Mesenchymal stem cell (in vitro differentiated cells and primary cell): ENCODE data around the gene PARD3.
A peak's percentile ranks its signal among the peaks of the same experiment; 100 is the strongest.

Source experiments
- DNase-seq: peaks from one replicate; pipeline ENCODE4 v3.0.0-alpha.2; 2013
- H2AFZ ChIP-seq: one replicate; pipeline ENCODE4 v1.6.1; 2013; ENCODE audit warnings: low read depth, mild to moderate bottlenecking, control low read depth, inconsistent platforms, low read length, moderate library complexity
- H2AK5ac ChIP-seq: 2 replicates; pipeline ENCODE4 v1.6.1; 2013; ENCODE audit warnings: low read length, moderate library complexity, mild to moderate bottlenecking, inconsistent platforms; ENCODE audit not compliant: severe bottlenecking
- H2BK120ac ChIP-seq: one replicate; pipeline ENCODE4 v1.6.1; 2013; ENCODE audit warnings: low read depth, mild to moderate bottlenecking, inconsistent platforms, low read length, moderate library complexity
- H2BK12ac ChIP-seq, 2 experiments: one replicate each; pipeline ENCODE4 v1.6.1; 2013; ENCODE audit warnings: inconsistent platforms in 2 of 2, low read length in 2 of 2, mild to moderate bottlenecking in 2 of 2, moderate library complexity in 2 of 2, control low read depth in 1 of 2
- H2BK15ac ChIP-seq: one replicate; pipeline ENCODE4 v1.6.1; 2013; ENCODE audit warnings: mild to moderate bottlenecking, low read depth, inconsistent platforms; ENCODE audit not compliant: poor library complexity, severe bottlenecking
- H2BK5ac ChIP-seq: 2 replicates; pipeline ENCODE4 v1.6.1; 2013; ENCODE audit warnings: low read depth, mild to moderate bottlenecking, low read length, control low read depth, inconsistent platforms; ENCODE audit not compliant: poor library complexity, severe bottlenecking
- H3K14ac ChIP-seq, 2 experiments: one replicate each; pipeline ENCODE4 v1.6.1; 2013; ENCODE audit warnings: inconsistent platforms in 2 of 2, low read length in 2 of 2, control low read depth in 1 of 2, mild to moderate bottlenecking in 1 of 2, moderate library complexity in 1 of 2
- H3K18ac ChIP-seq, 2 experiments: one replicate each; pipeline ENCODE4 v1.6.1; 2013; ENCODE audit warnings: inconsistent platforms in 2 of 2, low read length in 2 of 2, control low read depth in 1 of 2, low read depth in 1 of 2, mild to moderate bottlenecking in 1 of 2
- H3K23ac ChIP-seq, 2 experiments: one replicate each; pipeline ENCODE4 v1.6.1; 2013; ENCODE audit warnings: inconsistent platforms in 2 of 2, low read length in 2 of 2, mild to moderate bottlenecking in 2 of 2, moderate library complexity in 2 of 2, control low read depth in 1 of 2
- H3K27ac ChIP-seq: 2 replicates; pipeline ENCODE4 v1.5.1; 2013; ENCODE audit warnings: mild to moderate bottlenecking, moderate library complexity, low read length, control low read depth, inconsistent platforms; ENCODE audit not compliant: poor library complexity, severe bottlenecking
- H3K27me3 ChIP-seq, 2 experiments: 2 replicates each; pipeline versions ENCODE4 v1.6.1 to v1.7.0; 2013; ENCODE audit warnings: low read length in 2 of 2, mild to moderate bottlenecking in 2 of 2, moderate library complexity in 2 of 2, control low read depth in 1 of 2, inconsistent platforms in 1 of 2; ENCODE audit not compliant: control insufficient read depth in 1 of 2, insufficient read depth in 1 of 2
- H3K36me3 ChIP-seq, 2 experiments: 2 replicates each; pipeline versions ENCODE4 v1.6.1 to v1.7.0; 2013; ENCODE audit warnings: low read length in 2 of 2, control low read depth in 1 of 2, inconsistent platforms in 1 of 2, low read depth in 1 of 2, mild to moderate bottlenecking in 1 of 2; ENCODE audit not compliant: insufficient read depth in 2 of 2, control insufficient read depth in 1 of 2
- H3K4ac ChIP-seq, 2 experiments: one replicate each; pipeline ENCODE4 v1.6.1; 2013; ENCODE audit warnings: inconsistent platforms in 2 of 2, low read length in 2 of 2, mild to moderate bottlenecking in 2 of 2, moderate library complexity in 2 of 2, control low read depth in 1 of 2, low read depth in 1 of 2
- H3K4me1 ChIP-seq: 2 replicates; pipeline ENCODE4 v1.6.1; 2013; ENCODE audit warnings: low read depth, low read length, control low read depth; ENCODE audit not compliant: control insufficient read depth, insufficient read depth
- H3K4me2 ChIP-seq: 2 replicates; pipeline ENCODE4 v1.6.1; 2013; ENCODE audit warnings: low read length, mild to moderate bottlenecking, inconsistent platforms; ENCODE audit not compliant: poor library complexity, severe bottlenecking
- H3K4me3 ChIP-seq, 2 experiments: 2 replicates each; pipeline versions ENCODE4 v1.5.1 to v1.7.0; 2013; ENCODE audit warnings: low read length in 2 of 2, mild to moderate bottlenecking in 2 of 2, control low read depth in 1 of 2, low read depth in 1 of 2; ENCODE audit not compliant: insufficient read depth in 1 of 2
- H3K79me1 ChIP-seq: replicated peaks from 2 replicates; pipeline ENCODE4 v1.6.1; 2013; ENCODE audit warnings: mild to moderate bottlenecking, control low read depth, low read length, inconsistent platforms; ENCODE audit not compliant: poor library complexity, severe bottlenecking
- H3K9ac ChIP-seq: 2 replicates; pipeline ENCODE4 v1.7.0; 2013; ENCODE audit warnings: mild to moderate bottlenecking, low read length, moderate library complexity
- H3K9me3 ChIP-seq: 2 replicates; pipeline ENCODE4 v1.7.0; 2013; ENCODE audit warnings: mild to moderate bottlenecking, low read length; ENCODE audit not compliant: control insufficient read depth
- H4K8ac ChIP-seq: one replicate; pipeline ENCODE4 v1.6.1; 2013; ENCODE audit warnings: inconsistent platforms, mild to moderate bottlenecking, low read length, moderate library complexity
- H4K91ac ChIP-seq: one replicate; pipeline ENCODE4 v1.6.1; 2013; ENCODE audit warnings: mild to moderate bottlenecking, low read length, inconsistent platforms
- WGBS: methylation state at CpG from one replicate; pipeline ENCODE4 v1.1.7; 2013; ENCODE audit warnings: mixed read lengths; 5-methylcytosine and 5-hydroxymethylcytosine counted together

Gene PARD3

GRCh38 chr10:34861293-34862021, 46.4 kb upstream of the PARD3 start:
- 74% methylated on average over 5 of the region's 8 CpGs for WGBS
- Histone ChIP-seq H2BK15ac (no peak overlapping the region), H4K91ac (no peak overlapping the region), H3K4ac (no peak overlapping the region), H3K23ac (no peak overlapping the region), H3K9ac (no peak overlapping the region), H2AK5ac (no peak overlapping the region), H2AFZ (no peak overlapping the region), H3K4me3 (no peak overlapping the region), H2BK12ac (no peak overlapping the region), H3K14ac (no peak overlapping the region), H3K4me2 (no peak overlapping the region), H4K8ac (no peak overlapping the region), H3K18ac (no peak overlapping the region), H2BK5ac (no peak overlapping the region), H3K36me3 (no peaks in the 10 kb centered on the region), H3K27ac (no peak overlapping the region), H3K79me1 (no peaks in the 10 kb centered on the region), H2BK120ac (no peak overlapping the region), H3K9me3 (no peaks in the 10 kb centered on the region), H3K4me1 (no peaks in the 10 kb centered on the region), H3K27me3 (peaks cover 7 to 16% of the 10 kb centered on the region in 2 experiments)
- peak; percentile 22 for DNase-seq

- H2BK5ac ChIP-seq = no peak overlapping the region
- no peaks in the 10 kb centered on the region for H3K36me3 ChIP-seq
- no peak overlapping the region for H3K9ac ChIP-seq
- no peak overlapping the region for H3K18ac ChIP-seq
- no peaks in the 10 kb centered on the region for H3K79me1 ChIP-seq
- no peak overlapping the region for H3K27ac ChIP-seq
- peak; percentile 22 for DNase-seq
- H3K4ac ChIP-seq = no peak overlapping the region
- no peak overlapping the region for H3K14ac ChIP-seq
- H4K8ac ChIP-seq = no peak overlapping the region
- H3K4me2 ChIP-seq = no peak overlapping the region
- H2BK12ac ChIP-seq = no peak overlapping the region
- H3K9me3 ChIP-seq = no peaks in the 10 kb centered on the region
- H3K4me3 ChIP-seq = no peak overlapping the region
- no peak overlapping the region for H2BK120ac ChIP-seq
- no peak overlapping the region for H2AFZ ChIP-seq
- H3K4me1 ChIP-seq = no peaks in the 10 kb centered on the region
- H3K27me3 ChIP-seq = peaks cover 7 to 16% of the 10 kb centered on the region in 2 experiments
- no peak overlapping the region for H2AK5ac ChIP-seq
- H3K23ac ChIP-seq = no peak overlapping the region
- peak overlapping the region; percentile 26 for H2BK15ac ChIP-seq
- H4K91ac ChIP-seq = no peak overlapping the region
Observed at GRCh38 chr10:34859170-34859569, 44.1 kb upstream of the PARD3 start.

GRCh38 chr10:34858003-34858402, 42.9 kb upstream of the PARD3 start:
- DNase-seq = no peak
- Histone ChIP-seq H3K79me1 (no peaks in the 10 kb centered on the region), H3K27me3 (peaks cover 7 to 16% of the 10 kb centered on the region in 2 experiments), H3K14ac (no peak overlapping the region), H3K4me2 (no peak overlapping the region), H3K27ac (no peak overlapping the region), H2BK120ac (no peak overlapping the region), H2BK15ac (no peak overlapping the region), H3K9ac (no peak overlapping the region), H3K4ac (no peak overlapping the region), H3K4me1 (peaks cover 2% of the 10 kb centered on the region), H3K36me3 (no peaks in the 10 kb centered on the region), H3K18ac (peak overlapping the region in 1 of 2 experiments; percentile 3), H4K8ac (no peak overlapping the region), H2BK12ac (no peak overlapping the region), H2AFZ (no peak overlapping the region), H2BK5ac (no peak overlapping the region), H4K91ac (no peak overlapping the region), H2AK5ac (no peak overlapping the region), H3K23ac (no peak overlapping the region), H3K9me3 (no peaks in the 10 kb centered on the region), H3K4me3 (no peak overlapping the region)
- 76% methylated on average over 8 of the region's 8 CpGs for WGBS

- Histone ChIP-seq H3K36me3 (no peaks in the 10 kb centered on the region), H3K27me3 (peaks cover 7 to 16% of the 10 kb centered on the region in 2 experiments), H2AK5ac (no peak overlapping the region), H3K4me2 (peak overlapping the region; percentile 53), H2AFZ (no peak overlapping the region), H3K9ac (peak overlapping the region; percentile 71), H3K4me3 (peak overlapping the region in 1 of 2 experiments; percentile 58), H4K91ac (no peak overlapping the region), H3K4ac (no peak overlapping the region), H2BK5ac (no peak overlapping the region), H3K14ac (no peak overlapping the region), H2BK120ac (no peak overlapping the region), H3K4me1 (peaks cover 2% of the 10 kb centered on the region), H2BK12ac (no peak overlapping the region), H3K23ac (no peak overlapping the region), H3K18ac (peak overlapping the region in 1 of 2 experiments; percentile 40), H3K79me1 (no peaks in the 10 kb centered on the region), H3K9me3 (no peaks in the 10 kb centered on the region), H2BK15ac (no peak overlapping the region), H3K27ac (no peak overlapping the region), H4K8ac (no peak overlapping the region)
- 54% methylated on average over 5 of the region's 6 CpGs for WGBS
- DNase-seq = peak; percentile 38
Observed at GRCh38 chr10:34854147-34854601, 39.1 kb upstream of the PARD3 start.
